Gastroesophageal sphincter (tissue), 4 donors: Measurements from ENCODE around the gene RNF44. TPM values are rescaled to one million over a fixed set of nuclear protein-coding genes. Genes with fewer than 3 reads are reported as not detected.

Experiments used
- ATAC-seq: fragments of 150-250 bp; one replicate; pipeline ENCODE4 v1.9.1; 2016; ENCODE audit warnings: mild to moderate bottlenecking, moderate library complexity
- H3K27ac ChIP-seq, 4 donors: fragments of 200-600 bp; sonication (generic) in 3 of 4; 1 replicate in 3 of 4; 2 replicates in 1 of 4; pipeline ENCODE4 v1.5.1; 2016 to 2019
- H3K27me3 ChIP-seq: fragments of 200-600 bp; sonication (generic); one replicate; pipeline ENCODE4 v1.5.1; 2019
- H3K36me3 ChIP-seq, 2 donors: fragments of 200-600 bp; sonication (generic); one replicate each; pipeline ENCODE4 v1.5.1; 2019; ENCODE audit warnings: control low read depth in 1 of 2
- H3K4me1 ChIP-seq, 3 donors: fragments of 200-600 bp; sonication (generic); 1 replicate in 2 of 3; 2 replicates in 1 of 3; pipeline ENCODE4 v1.5.1; 2016 to 2019; ENCODE audit warnings: control low read depth in 2 of 3
- H3K4me3 ChIP-seq, 2 donors: fragments of 200-600 bp; sonication (generic); one replicate each; pipeline ENCODE4 v1.5.1; 2019; ENCODE audit warnings: mild to moderate bottlenecking in 1 of 2, moderate library complexity in 1 of 2
- H3K9me3 ChIP-seq, 3 donors: fragments of 200-600 bp; sonication (generic); one replicate each; pipeline ENCODE4 v1.5.1; 2017 to 2019; ENCODE audit warnings: control low read depth in 2 of 3
- CTCF ChIP-seq, 4 experiments: fragments of 200-600 bp in 2 of 4; fragments of 450-650 bp in 2 of 4; sonication (generic) in 1 of 4; IDR thresholded peaks; one replicate each; pipeline ENCODE4 v1.5.1; 2017 to 2019; ENCODE audit warnings: antibody characterized with exemption in 4 of 4, mild to moderate bottlenecking in 2 of 4, moderate library complexity in 2 of 4
- EP300 ChIP-seq: sonication (generic); formaldehyde crosslinking; IDR thresholded peaks from one replicate; pipeline ENCODE4 v1.6.1; 2017; ENCODE audit warnings: antibody characterized with exemption, mild to moderate bottlenecking
- POLR2A ChIP-seq, 2 donors: fragments of 450-650 bp; IDR thresholded peaks; one replicate each; pipeline ENCODE4 v1.6.1; 2017; ENCODE audit warnings: antibody characterized with exemption in 2 of 2, mild to moderate bottlenecking in 2 of 2, moderate library complexity in 1 of 2
- POLR2AphosphoS5 ChIP-seq: sonication (generic); formaldehyde crosslinking; IDR thresholded peaks from one replicate; pipeline ENCODE4 v1.6.1; 2017; ENCODE audit warnings: antibody characterized with exemption
- WGBS, 2 donors: methylation state at CpG; one replicate each; pipeline ENCODE4 v1.1.5; 2018; ENCODE audit warnings: low coverage in 1 of 2; 5-methylcytosine and 5-hydroxymethylcytosine counted together
- total RNA-seq, 4 donors: library from RNA; depleted of rRNA; stranded (reverse); fragments of >200 nt; gene quantifications; one replicate each; pipeline ENCODE4 v1.1.0, GENCODE V29; 2016

The RNF44 gene
- total RNA-seq, 4 donors from 2014 or later, result 8.9 to 15.9 (median 12.4) TPM

- WGBS, 2 donors, result 0% methylated on average over 2 of the region's 9 CpGs; no CpG with 5 or more reads in 1 of the 2 donors
- TF ChIP-seq EP300, result no peak
These were observed 1.5 kb downstream of the RNF44 start for GRCh38 chr5:176535664-176536131.

GRCh38 chr5:176535101-176535663 is 2.0 kb downstream of the RNF44 start:
- peaks cover 0 to 78% (median 43%) of the 10 kb centered on the region in 3 donors for H3K4me1 ChIP-seq
- peak overlapping the region; percentile 61 to 93 for H3K4me3 ChIP-seq
- WGBS, 2 donors, result 32 to 41% methylated on average over 6 to 9 of the region's 11 CpGs
- no peak for ATAC-seq
- no peaks in the 10 kb centered on the region for H3K9me3 ChIP-seq
- peaks cover 0 to 20% of the 10 kb centered on the region in 2 donors for H3K36me3 ChIP-seq
- H3K27me3 ChIP-seq, result no peaks in the 10 kb centered on the region
- peak overlapping the region; percentile 90 to 100 (median 97) for H3K27ac ChIP-seq
- TF ChIP-seq POLR2A (IDR thresholded peaks at IDR 0.05) (peak in 1 of 2 donors; percentile 21), EP300 (no peak)

More at GRCh38 chr5:176535664-176536131, 1.5 kb downstream of the RNF44 start:
- Histone ChIP-seq H3K4me3 (peak overlapping the region; percentile 61 to 93), H3K9me3 (no peaks in the 10 kb centered on the region), H3K4me1 (peaks cover 0 to 72% (median 43%) of the 10 kb centered on the region in 3 donors), H3K27me3 (no peaks in the 10 kb centered on the region), H3K36me3 (peaks cover 0 to 14% of the 10 kb centered on the region in 2 donors), H3K27ac (peak overlapping the region; percentile 90 to 100 (median 97))
- no peak for ATAC-seq

- H3K27ac ChIP-seq, result peak overlapping the region in 3 of 4 donors; percentile 95 to 100 (median 99)
- ATAC-seq, result no peak
- 51% methylated on average over 4 of the region's 4 CpGs; no CpG with 5 or more reads in 1 of the 2 donors for WGBS, 2 donors
- H3K36me3 ChIP-seq, result peaks cover 0 to 25% of the 10 kb centered on the region in 2 donors
- H3K4me3 ChIP-seq, result no peak overlapping the region
- no peaks in the 10 kb centered on the region for H3K9me3 ChIP-seq
- no peaks in the 10 kb centered on the region for H3K27me3 ChIP-seq
- TF ChIP-seq POLR2A (IDR thresholded peaks at IDR 0.05), result no peak
- no peak for TF ChIP-seq CTCF (IDR thresholded peaks at IDR 0.05)
- no peak for TF ChIP-seq EP300
- no peak for TF ChIP-seq POLR2AphosphoS5
- peaks cover 0 to 83% (median 43%) of the 10 kb centered on the region in 3 donors for H3K4me1 ChIP-seq
These were observed 2.6 kb downstream of the RNF44 start for GRCh38 chr5:176534640-176535039.

GRCh38 chr5:176533894-176534611 is 3.1 kb downstream of the RNF44 start:
- Histone ChIP-seq H3K4me3 (no peak overlapping the region), H3K9me3 (no peaks in the 10 kb centered on the region), H3K36me3 (peaks cover 0 to 31% of the 10 kb centered on the region in 2 donors), H3K27ac (peak overlapping the region in 3 of 4 donors; percentile 95 to 100 (median 99)), H3K4me1 (peaks cover 0 to 84% (median 43%) of the 10 kb centered on the region in 3 donors), H3K27me3 (no peaks in the 10 kb centered on the region)
- TF ChIP-seq POLR2A (IDR thresholded peaks at IDR 0.05) (no peak), CTCF (IDR thresholded peaks at IDR 0.05) (peak in 1 of 4 experiments; percentile 8), POLR2AphosphoS5 (peak; percentile 36), EP300 (no peak)
- 3 to 6% methylated on average over 4 of the region's 10 CpGs for WGBS, 2 donors
- ATAC-seq, result no peak

- Histone ChIP-seq H3K27me3 (no peaks in the 10 kb centered on the region), H3K36me3 (peaks cover 0 to 38% of the 10 kb centered on the region in 2 donors), H3K4me3 (no peak overlapping the region), H3K4me1 (peaks cover 0 to 84% (median 46%) of the 10 kb centered on the region in 3 donors), H3K9me3 (no peaks in the 10 kb centered on the region), H3K27ac (peak overlapping the region in 3 of 4 donors; percentile 95 to 100 (median 99))
- no peak for ATAC-seq
- WGBS, 2 donors, result 11 to 32% methylated on average over 3 to 7 of the region's 8 CpGs
- TF ChIP-seq CTCF (IDR thresholded peaks at IDR 0.05), result no peak
- no peak for TF ChIP-seq POLR2A (IDR thresholded peaks at IDR 0.05)
- no peak for TF ChIP-seq POLR2AphosphoS5
- TF ChIP-seq EP300, result no peak
These were observed 3.8 kb downstream of the RNF44 start for GRCh38 chr5:176533390-176533789.
